H1 (cell line): ENCODE results near the gene FAM174A. TPM values are rescaled to one million over a fixed set of nuclear protein-coding genes. Genes with fewer than 3 reads are reported as not detected.

Source experiments
- CTCF ChIA-PET: fragments of 300-600 bp; sonication (Branson Sonifier 250); formaldehyde crosslinking; loops from one replicate; lab custom pipeline; 2021; ENCODE audit not compliant: partially characterized antibody; lab: Charles Lee
- POLR2A ChIA-PET: fragments of 300-600 bp; sonication (Branson Sonifier 250); formaldehyde crosslinking; loops from one replicate; lab custom pipeline; 2021; ENCODE audit warnings: inconsistent platforms; ENCODE audit not compliant: partially characterized antibody; lab: Charles Lee
- DNase-seq, 2 experiments: peaks; one replicate each; pipeline versions ENCODE4 v3.0.0 to v3.0.0-alpha.2; 2010 to 2022; ENCODE audit warnings: low spot score in 2 of 2, low read depth in 1 of 2, mixed read lengths in 1 of 2
- FAIRE-seq: peaks from 2 replicates; lab custom pipeline; 2011; peaks lifted over from hg19 to GRCh38; lab: Jason Lieb, UNC
- H2AFZ ChIP-seq: 2 replicates; pipeline ENCODE4 v1.8.1; 2012; ENCODE audit warnings: low read length, inconsistent platforms
- H2AK5ac ChIP-seq: 2 replicates; pipeline ENCODE4 v1.6.1; 2013; ENCODE audit warnings: low read depth, low read length
- H2BK120ac ChIP-seq: replicated peaks from 2 replicates; pipeline ENCODE3; 2013; ENCODE audit warnings: low read depth, low read length, inconsistent platforms
- H2BK12ac ChIP-seq: 2 replicates; pipeline ENCODE4 v1.6.1; 2013; ENCODE audit warnings: low read depth, low read length
- H2BK15ac ChIP-seq: 2 replicates; pipeline ENCODE4 v1.6.1; 2013; ENCODE audit warnings: low read length
- H2BK20ac ChIP-seq: 2 replicates; pipeline ENCODE4 v1.6.1; 2013; ENCODE audit warnings: low read length
- H2BK5ac ChIP-seq: 2 replicates; pipeline ENCODE4 v1.6.1; 2013; ENCODE audit warnings: low read depth, low read length
- H3K14ac ChIP-seq: 2 replicates; pipeline ENCODE4 v1.6.1; 2013; ENCODE audit warnings: inconsistent platforms; ENCODE audit not compliant: insufficient read length
- H3K18ac ChIP-seq: 2 replicates; pipeline ENCODE4 v1.6.1; 2013; ENCODE audit warnings: low read length; ENCODE audit errors: extremely low read depth
- H3K23ac ChIP-seq: 2 replicates; pipeline ENCODE4 v1.6.1; 2013; ENCODE audit warnings: inconsistent platforms; ENCODE audit not compliant: insufficient read length
- H3K23me2 ChIP-seq: 2 replicates; pipeline ENCODE4 v1.6.1; 2013; ENCODE audit warnings: low read depth, low read length
- H3K27ac ChIP-seq: 2 replicates; pipeline ENCODE4 v1.6.1; 2011; ENCODE audit warnings: low read depth, low read length, inconsistent platforms
- H3K27me3 ChIP-seq, 4 experiments: replicated peaks in 1 of 4; 1 replicate in 1 of 4; 2 replicates in 3 of 4; pipeline versions ENCODE4 v1.6.1 to v1.8.1; 2011 to 2013; ENCODE audit warnings: low read length in 3 of 4, mild to moderate bottlenecking in 3 of 4, inconsistent platforms in 2 of 4, mixed read lengths in 2 of 4, moderate library complexity in 1 of 4; ENCODE audit not compliant: control insufficient read depth in 3 of 4, insufficient read depth in 3 of 4; ENCODE audit errors: extremely low read depth in 1 of 4
- H3K36me3 ChIP-seq, 4 experiments: 2 replicates each; pipeline versions ENCODE4 v1.6.1 to v1.8.1; 2011 to 2013; ENCODE audit warnings: mild to moderate bottlenecking in 4 of 4, low read length in 3 of 4, moderate library complexity in 2 of 4, control low read depth in 1 of 4, inconsistent platforms in 1 of 4; ENCODE audit not compliant: insufficient read depth in 4 of 4, control insufficient read depth in 2 of 4
- H3K4ac ChIP-seq: replicated peaks from 2 replicates; pipeline ENCODE3; 2013; ENCODE audit warnings: low read length, low read depth, mixed read lengths, inconsistent platforms; ENCODE audit not compliant: insufficient read length
- H3K4me1 ChIP-seq, 4 experiments: replicated peaks in 1 of 4; 1 replicate in 1 of 4; 2 replicates in 3 of 4; pipeline versions ENCODE4 v1.6.1 to v1.8.1; 2011 to 2013; ENCODE audit warnings: low read length in 3 of 4, inconsistent platforms in 2 of 4, mixed read lengths in 1 of 4; ENCODE audit not compliant: insufficient read depth in 4 of 4, control insufficient read depth in 3 of 4
- H3K4me2 ChIP-seq, 2 experiments: 2 replicates each; pipeline versions ENCODE4 v1.6.1 to v1.8.1; 2011 to 2013; ENCODE audit warnings: low read depth in 2 of 2, low read length in 2 of 2, control low read depth in 1 of 2, inconsistent platforms in 1 of 2, mild to moderate bottlenecking in 1 of 2; ENCODE audit not compliant: insufficient read depth in 1 of 2
- H3K4me3 ChIP-seq, 4 experiments: fragments of 200-600, 300-600 bp in 1 of 4; sonication (generic), shearing (Covaris generic), sonication (Bioruptor Twin) in 1 of 4; 2 replicates each; pipeline versions ENCODE4 v1.5.1 to v1.8.1; 2011 to 2016; ENCODE audit warnings: low read length in 4 of 4, low read depth in 3 of 4, control low read depth in 2 of 4, inconsistent platforms in 2 of 4, mild to moderate bottlenecking in 2 of 4, mixed read lengths in 1 of 4, moderate library complexity in 1 of 4; ENCODE audit not compliant: insufficient read depth in 2 of 4; ENCODE audit errors: extremely low read depth in 1 of 4
- H3K56ac ChIP-seq: replicated peaks from 2 replicates; pipeline ENCODE3; 2013; ENCODE audit warnings: low read depth, mild to moderate bottlenecking, mixed read lengths, low read length, inconsistent platforms; ENCODE audit not compliant: insufficient read length
- H3K79me1 ChIP-seq: 2 replicates; pipeline ENCODE4 v1.6.1; 2013; ENCODE audit warnings: low read depth, low read length, control low read depth
- H3K79me2 ChIP-seq, 2 experiments: 2 replicates each; pipeline versions ENCODE4 v1.6.1 to v1.8.1; 2012 to 2013; ENCODE audit warnings: low read length in 2 of 2, mild to moderate bottlenecking in 2 of 2, inconsistent platforms in 1 of 2; ENCODE audit not compliant: insufficient read depth in 2 of 2, control insufficient read depth in 1 of 2
- H3K9ac ChIP-seq, 4 experiments: replicated peaks in 1 of 4; 1 replicate in 1 of 4; 2 replicates in 3 of 4; pipeline versions ENCODE4 v1.6.1 to v1.8.1; 2011 to 2013; ENCODE audit warnings: low read depth in 3 of 4, low read length in 3 of 4, control low read depth in 2 of 4, mild to moderate bottlenecking in 2 of 4, moderate library complexity in 2 of 4, inconsistent platforms in 1 of 4; ENCODE audit errors: extremely low read depth in 1 of 4
- H3K9me3 ChIP-seq, 2 experiments: 2 replicates each; pipeline versions ENCODE4 v1.6.1 to v1.8.1; 2012 to 2013; ENCODE audit warnings: mild to moderate bottlenecking in 2 of 2, moderate library complexity in 2 of 2, control low read depth in 1 of 2, inconsistent platforms in 1 of 2, low read depth in 1 of 2, low read length in 1 of 2, mixed read lengths in 1 of 2; ENCODE audit not compliant: insufficient read depth in 2 of 2
- H4K20me1 ChIP-seq, 2 experiments: replicated peaks in 1 of 2; 2 replicates each; pipeline versions ENCODE3 to v1.8.1; 2011 to 2013; ENCODE audit warnings: inconsistent platforms in 2 of 2, low read length in 2 of 2, mild to moderate bottlenecking in 1 of 2; ENCODE audit not compliant: insufficient read depth in 2 of 2, control insufficient read depth in 1 of 2
- H4K5ac ChIP-seq: 2 replicates; pipeline ENCODE4 v1.6.1; 2013; ENCODE audit warnings: low read length, low read depth, mixed read lengths, inconsistent platforms; ENCODE audit not compliant: insufficient read length
- H4K8ac ChIP-seq: 2 replicates; pipeline ENCODE4 v1.8.0; 2013; ENCODE audit warnings: mild to moderate bottlenecking, moderate library complexity, low read length, inconsistent platforms; ENCODE audit not compliant: insufficient read depth; ENCODE audit errors: extremely low read depth
- H4K91ac ChIP-seq: replicated peaks from 2 replicates; pipeline ENCODE3; 2013; ENCODE audit warnings: low read length, mixed read lengths, inconsistent platforms; ENCODE audit not compliant: insufficient read length
- BCL11A ChIP-seq, 2 experiments: IDR thresholded peaks; one replicate each; pipeline ENCODE4 v1.6.1; 2011; ENCODE audit warnings: low read depth in 2 of 2, low read length in 2 of 2, mild to moderate bottlenecking in 2 of 2
- CBX5 ChIP-seq: fragments of 300-800, 300-1000 bp; sonication (generic); IDR thresholded peaks from 2 replicates; pipeline ENCODE4 v1.7.1; 2016; ENCODE audit warnings: antibody characterized with exemption, low read length, low read depth
- CHD2 ChIP-seq: IDR thresholded peaks from 2 replicates; pipeline ENCODE4 v1.6.1; 2012; ENCODE audit warnings: low read length, improper control_type of control experiment
- CREB1 ChIP-seq: IDR thresholded peaks from 2 replicates; pipeline ENCODE4 v1.6.1; 2012; ENCODE audit warnings: inconsistent platforms
- CTCF ChIP-seq, 3 experiments: IDR thresholded peaks; 1 replicate in 2 of 3; 2 replicates in 1 of 3; pipeline versions ENCODE4 v1.5.1 to v1.6.1; 2011; ENCODE audit warnings: low read length in 3 of 3, mild to moderate bottlenecking in 3 of 3, inconsistent platforms in 2 of 3, low read depth in 1 of 3, moderate library complexity in 1 of 3; ENCODE audit not compliant: insufficient read depth in 1 of 3; ENCODE audit errors: control extremely low read depth in 1 of 3
- E2F6 ChIP-seq: IDR thresholded peaks from 2 replicates; pipeline ENCODE4 v1.6.1; 2012; ENCODE audit warnings: inconsistent platforms
- FOSL1 ChIP-seq: IDR thresholded peaks from 2 replicates; pipeline ENCODE4 v1.6.1; 2011; ENCODE audit warnings: mild to moderate bottlenecking, low read depth, low read length, moderate library complexity; ENCODE audit not compliant: insufficient read depth
- JUN ChIP-seq: IDR thresholded peaks from 2 replicates; pipeline ENCODE4 v1.6.1; 2011; ENCODE audit warnings: low read depth, mild to moderate bottlenecking, improper control_type of control experiment, low read length
- NANOG ChIP-seq: IDR thresholded peaks from 2 replicates; pipeline ENCODE4 v1.6.1; 2011; ENCODE audit warnings: low read length, low read depth, mild to moderate bottlenecking, inconsistent platforms; ENCODE audit not compliant: insufficient read depth, poor library complexity, severe bottlenecking
- POLR2AphosphoS5 ChIP-seq: IDR thresholded peaks from 2 replicates; pipeline ENCODE4 v1.6.1; 2011; ENCODE audit warnings: low read depth, low read length
- RAD21 ChIP-seq, 2 experiments: IDR thresholded peaks in 1 of 2; conservative IDR thresholded peaks in 1 of 2; 2 replicates each; pipeline ENCODE4 v1.6.1; 2011; ENCODE audit warnings: low read depth in 2 of 2, low read length in 2 of 2, improper control_type of control experiment in 1 of 2, inconsistent platforms in 1 of 2, mild to moderate bottlenecking in 1 of 2, moderate library complexity in 1 of 2
- SP1 ChIP-seq: IDR thresholded peaks from 2 replicates; pipeline ENCODE4 v1.6.1; 2011; ENCODE audit warnings: low read depth, low read length
- SRF ChIP-seq: IDR thresholded peaks from 2 replicates; pipeline ENCODE4 v1.6.1; 2011; ENCODE audit warnings: mild to moderate bottlenecking, low read depth, low read length, moderate library complexity
- polyA plus RNA-seq, 7 experiments: library from polyadenylated mRNA; depleted of rRNA in 3 of 7; stranded (reverse) in 5 of 7; unstranded in 2 of 7; fragments of >200 nt in 5 of 7; fragments of 200-250 nt in 2 of 7; gene quantifications; 1 replicate in 5 of 7; 2 replicates in 1 of 7; 4 replicates in 1 of 7; pipeline versions ENCODE4 v1.2.1 to v1.2.3, GENCODE V29; 2011 to 2013; ENCODE audit warnings: missing spikeins in 2 of 7, mixed read lengths in 2 of 7
- total RNA-seq: library from RNA; stranded (reverse); fragmentation: NEBNext Ultra II Directional; extraction: Animal tissue kit (Norgen Biotek cat#: 25700); gene quantifications from 2 replicates; pipeline ENCODE4 v1.2.1, GENCODE V29; 2021

Gene FAM174A
- total and polyA plus RNA-seq, 2 of the 8 experiments (the other 6 are each of a cell fraction or from before 2014, with no cell fraction given) = 3.9 to 5.3 TPM

GRCh38 chr5:100553209-100553608, 18.0 kb downstream of the FAM174A start:
- ChIA-PET POLR2A (no interaction called here), CTCF (interaction anchor here (1.1 to 1.8 kb wide), 3 partner anchors 11 to 12 kb away, joined by 3 to 5 read pairs (median 4); no protein-coding TSS in a partner anchor)
- H3K36me3 ChIP-seq = no peaks in the 10 kb centered on the region
- DNase-seq (no peak), FAIRE-seq (no peak)
- H3K79me1 ChIP-seq = no peaks in the 10 kb centered on the region
- no peak overlapping the region for H4K91ac ChIP-seq
- H3K27me3 ChIP-seq = no peaks in the 10 kb centered on the region
- H3K56ac ChIP-seq = no peak overlapping the region
- no peak overlapping the region for H2BK5ac ChIP-seq
- H2BK15ac ChIP-seq = no peak overlapping the region
- no peaks in the 10 kb centered on the region for H3K9me3 ChIP-seq
- no peak overlapping the region for H2AK5ac ChIP-seq
- H3K79me2 ChIP-seq = no peaks in the 10 kb centered on the region
- no peaks in the 10 kb centered on the region for H3K23me2 ChIP-seq
- H3K9ac ChIP-seq = no peak overlapping the region
- H3K4me1 ChIP-seq = no peaks in the 10 kb centered on the region
- peaks cover 0 to 2% of the 10 kb centered on the region in 2 experiments for H4K20me1 ChIP-seq
- H2BK120ac ChIP-seq = no peak overlapping the region
- no peak overlapping the region for H4K5ac ChIP-seq
- no peak overlapping the region for H2BK20ac ChIP-seq
- no peak overlapping the region for H2AFZ ChIP-seq
- H3K4ac ChIP-seq = no peak overlapping the region
- no peak overlapping the region for H2BK12ac ChIP-seq
- no peak overlapping the region for H3K4me3 ChIP-seq
- no peak overlapping the region for H3K4me2 ChIP-seq
- H3K27ac ChIP-seq = no peak overlapping the region
- H4K8ac ChIP-seq = no peak overlapping the region
- no peak overlapping the region for H3K18ac ChIP-seq
- no peak overlapping the region for H3K14ac ChIP-seq
- no peak overlapping the region for H3K23ac ChIP-seq
- TF ChIP-seq E2F6 (no peak), CHD2 (no peak), FOSL1 (no peak), NANOG (no peak), CBX5 (no peak), SP1 (no peak), CREB1 (no peak), SRF (no peak), RAD21 (IDR thresholded peaks at IDR 0.05 in 1 of 2, conservative IDR thresholded peaks at IDR 0.05 in 1 of 2; ENCODE audit: low read depth in 2 of 2, low read length in 2 of 2) (no peak), BCL11A (IDR thresholded peaks at IDR 0.05; ENCODE audit: low read depth in 2 of 2, low read length in 2 of 2) (no peak), JUN (no peak), POLR2AphosphoS5 (no peak), CTCF (IDR thresholded peaks at IDR 0.05; ENCODE audit: control extremely low read depth in 1 of 3, insufficient read depth in 1 of 3, low read depth in 1 of 3, low read length in 3 of 3) (no peak)
